Adrenal gland (tissue), 5 donors: ENCODE results near the gene RSAD2.
A peak's percentile ranks its signal among the peaks of the same experiment; 100 is the strongest.

Experiments used
- CTCF ChIP-seq, 6 experiments: fragments of 450-650 bp in 4 of 6; fragments of 200-600 bp in 2 of 6; sonication (generic) in 1 of 6; IDR thresholded peaks; 1 replicate in 5 of 6; 2 replicates in 1 of 6; pipeline versions ENCODE4 v1.5.1 to v1.8.0; 2016 to 2021; ENCODE audit warnings: antibody characterized with exemption in 6 of 6, mild to moderate bottlenecking in 2 of 6, moderate library complexity in 1 of 6
- POLR2A ChIP-seq, 2 donors: fragments of 450-650 bp; IDR thresholded peaks; one replicate each; pipeline ENCODE4 v1.6.1; 2017; ENCODE audit warnings: antibody characterized with exemption in 2 of 2, mild to moderate bottlenecking in 2 of 2, moderate library complexity in 1 of 2
- donor health status: DM: no; HTN: no; CAD: no.

- TF ChIP-seq CTCF (IDR thresholded peaks at IDR 0.05) (peak in 1 of 6 experiments; percentile 7), POLR2A (IDR thresholded peaks at IDR 0.05) (no peak)
These were observed 40.3 kb downstream of the RSAD2 start for GRCh38 chr2:6917761-6918421.
